COLO829 (cell line): ENCODE data around the gene VLDLR.

Experiments used
- DNase-seq: peaks from one replicate; pipeline ENCODE4 v3.0.0; 2012; ENCODE audit warnings: low spot score

VLDLR gene

DNA sequence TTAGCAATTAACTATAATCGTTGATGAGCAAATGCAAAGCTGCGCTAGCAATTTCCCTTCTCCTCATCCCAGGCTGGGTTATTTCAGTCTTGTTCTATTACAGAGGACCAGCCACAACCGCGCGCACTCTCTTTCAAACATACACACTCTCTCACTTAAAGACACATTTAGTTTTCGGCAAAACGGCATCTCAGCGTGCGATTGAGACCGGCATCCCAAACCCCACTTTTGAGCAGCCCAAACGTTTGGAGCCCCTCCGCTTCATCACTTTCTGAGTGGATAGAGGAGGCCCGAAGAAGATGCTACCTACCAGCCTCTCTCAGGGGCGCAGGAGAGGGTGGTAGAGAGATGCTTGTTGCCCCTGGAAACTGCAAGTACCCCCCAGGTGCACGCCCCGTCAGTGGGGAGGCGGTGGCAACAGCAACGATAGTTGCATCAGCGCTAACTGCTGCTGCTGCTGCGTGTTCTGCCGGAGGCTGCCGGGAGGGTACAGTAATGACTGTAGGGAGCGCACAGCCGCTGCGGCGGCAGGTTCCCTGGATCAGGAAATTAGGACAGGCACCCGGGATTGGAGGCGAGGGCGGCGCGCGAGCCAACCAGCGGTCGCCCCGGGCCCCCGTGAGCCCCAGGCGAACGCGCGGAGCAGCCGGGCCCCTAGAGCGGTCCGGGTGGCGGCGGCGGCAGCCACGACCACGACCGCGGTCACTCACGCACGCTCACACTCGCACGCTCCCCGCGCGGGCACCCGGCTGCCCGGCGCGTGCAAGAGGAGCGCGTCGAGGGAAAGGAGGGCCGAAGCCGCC is 467 bp upstream of the VLDLR start:
- DNase-seq, result no peak

DNA sequence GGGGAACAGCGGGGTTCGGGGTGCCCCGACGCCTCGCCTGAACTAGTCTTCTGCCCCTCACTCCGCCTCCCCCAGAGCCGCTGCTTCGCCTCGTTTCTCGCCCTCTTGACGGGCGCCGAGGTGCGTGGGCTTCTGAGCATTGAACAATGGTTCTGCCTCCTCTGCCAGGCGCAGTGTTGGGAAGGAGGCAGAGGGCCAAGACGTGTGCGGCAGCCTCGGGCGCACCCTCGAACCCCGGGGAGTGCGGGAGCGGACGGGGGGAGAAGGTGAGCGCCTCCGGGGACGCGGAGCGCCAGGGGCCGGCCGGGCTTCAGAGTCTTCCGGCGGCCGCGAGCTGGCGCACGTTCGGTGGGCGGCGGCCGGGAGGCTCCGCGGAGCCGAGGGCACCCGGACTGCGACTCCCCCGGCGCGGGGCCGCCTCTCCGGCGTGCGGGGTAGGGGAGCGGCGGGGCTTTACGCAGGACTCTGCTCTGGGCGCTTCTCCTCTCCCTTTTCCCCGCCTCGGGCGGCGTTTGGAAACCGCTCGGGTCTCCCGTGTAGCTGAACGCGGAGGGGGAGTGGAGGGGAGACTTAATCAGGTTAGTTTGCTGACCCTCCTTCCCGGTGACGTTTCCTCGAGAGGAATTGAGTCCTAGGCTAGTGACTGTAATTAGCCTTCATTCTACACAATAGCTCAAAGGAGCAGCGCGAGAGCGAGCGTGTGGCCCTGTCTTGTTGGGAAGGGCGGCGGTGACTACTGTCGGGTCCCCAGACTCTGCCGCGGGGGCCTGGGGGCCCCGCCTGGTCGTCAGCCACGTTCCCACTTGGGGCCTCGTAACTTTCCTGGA is 1.1 kb downstream of the VLDLR start:
- no peak for DNase-seq

DNA sequence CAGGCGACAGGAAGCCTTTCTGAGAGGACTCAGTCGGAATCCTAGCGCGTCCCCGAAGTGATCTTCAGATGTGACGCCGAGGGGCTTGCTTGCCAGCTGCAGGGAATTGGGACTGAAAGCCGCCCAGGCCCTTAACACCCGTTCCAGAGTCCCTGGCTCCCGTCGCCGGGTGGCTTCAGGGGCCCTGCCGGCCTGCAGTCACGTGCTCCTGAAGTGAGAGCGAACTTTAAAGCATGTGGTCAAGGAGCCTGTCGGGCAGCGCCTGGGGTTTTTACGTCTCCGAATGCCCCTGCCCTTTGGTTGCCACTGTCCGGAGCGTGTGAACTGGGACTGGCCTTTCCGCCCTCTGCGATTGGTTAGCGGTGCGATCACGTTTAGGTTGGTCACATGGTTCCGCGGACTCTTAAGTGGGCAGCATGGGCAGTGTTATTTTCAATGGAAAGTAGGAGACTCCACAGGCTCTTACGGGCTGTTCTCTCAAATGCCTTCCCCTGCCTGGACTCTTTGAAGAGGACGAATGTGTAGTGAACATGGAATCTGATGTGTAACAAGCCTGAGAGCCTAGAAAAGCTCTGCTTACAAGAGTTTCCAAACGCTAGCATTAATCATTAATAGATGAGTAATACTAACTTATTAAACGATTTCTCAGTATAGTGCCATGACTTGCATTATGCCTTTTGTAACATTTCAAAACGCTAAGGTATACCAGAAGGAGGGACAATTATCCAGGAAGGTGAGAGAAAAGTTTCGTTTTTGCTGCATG is 1.9 kb downstream of the VLDLR start:
- peak; percentile 16 for DNase-seq

DNA sequence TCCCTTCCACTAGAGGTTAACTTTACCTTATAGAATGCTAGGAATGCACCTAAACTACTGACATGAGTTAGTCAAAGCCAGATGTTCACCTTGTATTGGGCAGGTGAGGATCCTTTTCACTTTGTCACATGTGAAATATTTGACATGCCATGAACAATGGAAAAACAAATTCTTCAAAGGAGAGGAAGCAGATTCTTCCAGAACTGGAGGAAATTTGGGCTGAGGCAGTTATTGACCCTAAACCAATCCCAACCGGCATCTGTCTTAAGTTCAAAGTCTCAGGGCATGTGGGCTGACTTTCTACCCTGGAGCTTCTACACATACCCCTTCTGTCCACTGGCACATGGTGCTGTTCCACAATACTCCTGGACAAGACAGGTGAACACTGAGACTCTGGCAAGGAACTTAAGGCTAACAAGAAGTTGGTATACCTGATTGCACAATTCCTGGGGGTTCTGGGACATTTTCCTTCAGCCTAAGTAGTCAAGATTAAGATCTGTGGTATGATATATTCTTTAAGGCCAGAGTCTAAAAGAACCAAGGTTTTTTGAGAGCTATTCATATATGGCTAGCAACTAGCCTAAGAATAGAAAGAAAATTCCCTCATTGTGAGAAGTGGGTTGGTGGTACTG is 2.6 kb downstream of the VLDLR start:
- DNase-seq, result no peak

DNA sequence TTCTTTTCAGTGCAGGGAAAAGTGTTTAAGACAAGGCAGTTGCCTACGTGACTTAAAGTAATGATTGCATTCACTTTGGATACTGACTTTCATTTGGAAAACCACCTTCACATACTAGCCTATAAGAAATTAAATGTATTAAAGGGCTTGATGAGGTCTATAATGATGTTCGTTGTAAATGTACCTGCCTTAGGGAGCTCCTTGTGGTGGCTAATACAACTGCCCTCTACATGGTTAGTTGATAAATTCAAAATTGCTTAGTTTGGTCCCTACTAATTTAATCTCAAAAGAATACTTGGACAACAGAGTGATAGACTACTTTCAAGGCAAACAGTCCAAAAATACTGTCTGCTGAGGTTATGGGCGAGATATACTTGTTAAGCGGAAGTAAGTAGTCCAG is 3.8 kb downstream of the VLDLR start:
- DNase-seq, result no peak

DNA sequence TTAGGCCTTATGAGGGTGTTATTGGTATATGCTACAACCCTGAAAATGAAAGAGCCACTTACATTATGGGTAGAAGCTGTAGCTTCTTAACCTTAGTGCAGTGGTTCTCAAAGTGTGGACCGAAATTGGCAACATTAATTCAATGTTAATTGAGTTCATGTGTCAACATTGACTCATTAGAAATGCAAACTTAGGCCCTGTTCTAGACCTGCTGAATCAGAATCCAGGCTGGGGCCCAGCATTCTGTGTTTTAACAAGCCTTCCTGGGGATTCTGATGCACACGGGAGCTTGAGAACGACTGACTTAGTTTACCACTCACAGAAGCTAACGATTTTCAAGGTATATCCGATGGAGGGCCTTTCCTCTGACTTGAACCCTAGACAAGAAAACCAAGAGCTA is 7.3 kb downstream of the VLDLR start:
- no peak for DNase-seq

DNA sequence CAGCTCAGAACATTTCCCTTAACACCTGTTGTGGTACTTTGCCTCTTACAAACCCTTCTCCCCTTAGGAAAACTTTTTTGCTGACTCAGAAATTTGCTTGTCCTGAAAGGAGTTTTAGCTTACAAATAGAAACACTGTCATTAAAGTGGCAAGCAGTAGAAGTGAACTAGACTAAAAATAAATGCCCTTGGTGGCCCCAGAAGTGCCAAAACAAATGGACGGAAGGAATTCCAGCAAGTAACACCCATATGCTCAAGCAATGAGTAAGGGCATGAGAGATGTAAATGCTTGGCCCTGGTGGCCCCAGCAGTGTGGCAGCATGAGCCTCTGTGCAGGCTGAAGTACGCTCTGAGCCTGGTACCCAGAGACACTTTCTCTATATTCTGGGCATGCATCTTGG is 8.6 kb downstream of the VLDLR start:
- DNase-seq, result no peak

DNA sequence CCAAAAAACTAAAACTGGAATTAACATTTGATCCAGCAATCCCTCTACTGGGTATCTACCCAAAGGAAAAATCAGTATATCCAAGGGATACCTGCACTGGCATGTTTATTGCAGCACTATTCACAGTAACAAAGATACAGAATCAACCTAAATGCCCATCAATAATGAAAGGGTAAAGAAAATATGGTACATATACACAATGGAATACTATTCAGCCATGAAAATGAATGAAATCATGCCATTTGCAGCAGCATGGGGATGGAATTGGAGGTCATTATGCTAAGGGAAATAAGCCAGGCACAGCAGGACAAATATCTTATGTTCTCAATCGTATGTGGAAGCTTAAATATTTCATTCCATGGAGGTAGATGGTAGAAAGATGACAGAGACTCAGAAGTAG is 9.7 kb downstream of the VLDLR start:
- no peak for DNase-seq

DNA sequence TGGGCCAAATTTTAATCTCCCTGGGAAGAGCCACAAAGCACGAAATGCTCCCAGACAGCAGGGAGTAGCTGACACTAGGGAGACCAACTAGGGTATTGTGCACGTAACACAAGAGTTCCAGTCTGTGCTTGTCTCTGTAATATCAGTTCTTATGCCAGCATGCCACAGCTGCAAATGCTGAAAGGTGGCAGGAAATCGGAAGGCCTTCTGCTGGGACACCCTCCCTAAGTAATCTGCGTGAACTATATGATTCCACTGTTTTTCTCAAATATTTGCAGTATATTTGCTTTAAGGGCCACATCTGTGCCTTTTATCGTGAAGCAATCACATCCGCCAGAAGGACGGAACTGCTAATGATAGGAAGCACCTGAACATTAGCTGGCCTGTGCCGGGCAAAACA is 12.6 kb downstream of the VLDLR start:
- DNase-seq, result no peak

DNA sequence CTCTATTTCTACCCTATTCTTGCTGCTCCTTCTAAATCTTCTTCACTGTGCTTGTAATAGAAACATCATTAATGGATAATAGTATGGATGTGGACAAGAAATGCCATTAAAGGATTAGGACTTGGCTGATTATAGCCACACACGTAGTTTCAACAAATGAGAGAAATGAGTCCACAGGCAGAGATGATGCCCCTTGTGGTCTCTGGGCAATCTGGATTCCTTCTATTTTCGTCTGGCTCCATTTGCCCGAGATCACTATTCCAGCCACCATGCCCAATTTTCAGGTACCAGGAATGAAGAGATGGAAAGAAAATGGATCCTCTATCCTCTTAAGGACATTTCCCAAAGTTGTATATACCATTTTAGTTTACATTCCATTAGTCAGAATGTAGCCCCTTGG is 13.2 kb downstream of the VLDLR start:
- DNase-seq, result no peak

DNA sequence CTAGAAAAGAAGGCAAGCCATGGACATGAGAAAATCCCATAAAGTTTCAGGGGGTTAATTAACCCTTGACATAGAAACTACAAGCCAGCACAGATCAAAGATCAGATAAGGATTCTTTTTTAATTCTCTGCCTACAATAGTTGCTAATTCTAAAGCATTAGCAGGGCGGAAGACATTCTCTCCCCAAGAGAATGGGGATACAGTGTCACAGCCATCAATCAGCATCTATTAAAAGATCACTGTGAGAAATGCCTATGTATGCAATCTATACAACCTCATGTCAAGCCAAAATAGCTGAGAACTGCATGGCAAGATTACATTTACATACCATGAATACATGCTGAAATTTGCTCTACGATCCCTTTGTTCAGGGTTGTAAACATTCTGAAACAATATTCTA is 14.3 kb downstream of the VLDLR start:
- DNase-seq, result no peak

DNA sequence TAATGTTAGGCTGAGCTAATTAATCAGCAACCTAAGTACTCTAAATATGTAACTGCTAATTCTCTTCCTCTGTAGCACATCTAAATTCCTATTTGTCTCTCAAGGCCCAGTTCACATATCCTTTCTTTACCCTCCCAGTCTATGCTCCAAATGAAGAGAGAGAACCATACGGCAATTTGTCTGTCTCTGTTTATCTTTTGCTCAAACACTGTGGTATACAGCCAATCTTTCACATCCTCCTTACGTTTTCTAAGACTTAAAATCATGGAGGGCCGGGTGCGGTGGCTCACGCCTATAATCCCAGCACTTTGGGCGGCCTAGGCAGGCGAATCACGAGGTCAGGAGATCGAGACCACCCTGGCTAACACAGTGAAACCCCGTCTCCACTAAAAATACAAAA is 15.8 kb downstream of the VLDLR start:
- DNase-seq, result no peak

DNA sequence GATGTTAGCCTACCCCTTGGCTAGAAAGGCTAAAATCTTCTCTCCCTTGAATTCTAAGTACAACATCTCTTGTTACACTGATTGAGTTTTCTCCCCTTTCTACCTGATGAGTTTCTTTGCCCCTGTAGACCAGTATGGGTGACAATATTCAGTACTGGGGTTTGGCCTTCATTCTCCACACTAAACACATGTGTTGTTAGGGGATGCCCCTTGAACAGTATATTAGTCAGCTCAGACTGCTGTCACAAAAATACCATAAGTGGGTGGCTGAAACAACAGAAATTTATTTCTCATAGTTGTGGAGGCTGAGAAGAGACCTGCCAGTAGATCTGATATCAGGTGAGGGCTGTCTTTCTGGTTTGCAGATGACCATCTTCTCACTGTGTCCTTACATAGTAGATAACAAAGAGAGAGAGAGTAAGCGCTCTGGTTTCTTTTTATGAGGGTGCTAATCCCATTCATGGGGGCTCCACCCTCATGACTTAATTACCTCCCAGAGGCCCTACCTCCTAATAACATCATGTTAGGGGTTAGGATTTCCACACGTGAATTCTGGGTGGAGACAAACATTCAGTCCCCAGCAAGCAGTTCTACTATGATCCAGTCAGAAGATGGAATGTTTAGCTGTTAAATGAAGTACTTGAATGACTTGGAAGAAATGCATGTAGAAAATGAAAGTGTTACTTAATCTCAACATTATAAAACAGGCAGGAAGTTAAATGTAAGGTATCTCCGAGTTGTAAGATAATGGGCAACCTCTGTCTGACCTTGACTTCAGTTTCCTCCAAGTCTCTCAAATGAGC is 17.5 kb downstream of the VLDLR start:
- no peak for DNase-seq

DNA sequence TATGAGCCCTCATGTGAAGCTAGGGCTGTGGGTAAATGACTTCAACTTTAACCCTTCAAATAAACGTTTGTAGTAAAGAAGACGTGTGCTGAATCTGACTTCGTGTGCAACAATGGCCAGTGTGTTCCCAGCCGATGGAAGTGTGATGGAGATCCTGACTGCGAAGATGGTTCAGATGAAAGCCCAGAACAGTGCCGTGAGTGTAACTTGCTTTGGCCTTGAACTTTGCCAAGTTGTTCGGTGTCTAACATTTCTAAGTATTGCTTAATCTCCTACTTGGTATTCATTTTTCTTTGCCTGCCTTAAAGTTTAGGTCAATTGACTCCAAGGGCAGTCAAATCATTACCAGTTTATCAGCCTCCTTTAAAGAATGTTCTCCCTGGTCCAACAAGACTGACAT is 18.2 kb downstream of the VLDLR start:
- DNase-seq, result no peak

DNA sequence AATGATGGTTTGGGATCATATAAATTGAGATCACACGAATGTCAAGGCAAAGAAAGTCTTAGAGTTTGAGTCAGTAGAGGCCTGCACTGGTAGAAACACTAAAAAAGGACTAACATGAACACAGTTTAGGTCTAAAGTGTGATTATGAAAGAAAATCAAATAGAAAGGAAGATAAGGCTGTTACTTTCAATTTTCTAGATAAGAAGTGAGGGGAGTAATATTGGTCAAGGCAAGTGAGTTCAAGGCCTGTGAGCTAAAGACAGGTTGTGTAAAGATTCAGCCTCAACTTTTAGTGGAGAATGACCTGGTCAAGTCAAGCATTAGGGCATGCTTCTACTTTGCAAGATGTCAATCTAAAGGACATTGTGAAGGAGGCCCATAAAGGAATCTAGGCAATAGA is 19.0 kb downstream of the VLDLR start:
- DNase-seq, result no peak

DNA sequence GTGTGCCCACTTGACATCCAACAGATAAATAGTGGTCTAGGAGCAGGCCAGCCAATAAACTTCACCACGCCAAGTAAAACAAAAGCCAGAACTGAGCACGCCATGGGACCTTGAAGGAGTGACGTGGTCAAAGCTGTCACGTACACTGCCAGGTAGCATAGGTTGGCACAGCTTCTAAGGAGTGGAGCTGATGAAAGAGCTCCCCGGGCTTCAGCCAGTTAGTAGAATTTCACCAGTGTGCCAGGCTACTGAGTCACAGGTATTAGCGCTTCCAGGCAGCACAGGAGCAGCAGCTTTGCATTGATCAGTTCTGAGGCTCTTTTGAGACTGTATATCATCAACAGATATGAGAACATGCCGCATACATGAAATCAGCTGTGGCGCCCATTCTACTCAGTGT is 19.4 kb downstream of the VLDLR start:
- no peak for DNase-seq

DNA sequence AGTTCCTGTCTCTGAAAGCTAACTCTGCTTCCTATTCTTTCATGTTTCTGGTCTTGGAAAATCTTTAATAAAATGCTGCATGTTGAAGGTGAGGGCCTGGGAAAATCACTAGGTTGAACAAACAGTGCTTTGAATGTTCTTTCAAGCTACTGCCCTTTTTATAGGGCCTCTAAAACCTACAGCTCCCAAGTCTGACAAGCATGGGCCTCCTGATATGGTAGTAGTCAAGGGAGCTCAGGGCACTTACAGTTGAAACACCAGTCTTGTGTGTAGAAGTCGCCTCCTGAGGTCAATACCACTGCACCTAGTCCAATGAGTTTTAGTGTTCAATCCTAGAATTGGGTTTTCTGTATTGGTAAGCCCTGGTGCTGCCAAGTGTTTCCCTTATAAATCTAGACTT is 20.5 kb downstream of the VLDLR start:
- no peak for DNase-seq

DNA sequence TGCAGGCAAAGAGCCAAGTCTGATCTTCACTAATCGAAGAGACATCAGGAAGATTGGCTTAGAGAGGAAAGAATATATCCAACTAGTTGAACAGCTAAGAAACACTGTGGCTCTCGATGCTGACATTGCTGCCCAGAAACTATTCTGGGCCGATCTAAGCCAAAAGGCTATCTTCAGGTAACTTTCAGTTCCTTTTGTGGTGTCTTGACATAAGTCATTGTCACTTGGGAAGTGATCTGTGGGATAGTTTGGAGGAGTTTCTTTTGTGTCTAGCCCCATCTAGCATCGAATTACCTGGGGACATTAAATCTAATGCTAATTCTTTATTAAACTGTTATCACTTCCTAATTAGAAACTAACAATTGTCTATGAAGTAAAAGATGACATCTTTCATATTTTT is 24.0 kb downstream of the VLDLR start:
- DNase-seq, result no peak

DNA sequence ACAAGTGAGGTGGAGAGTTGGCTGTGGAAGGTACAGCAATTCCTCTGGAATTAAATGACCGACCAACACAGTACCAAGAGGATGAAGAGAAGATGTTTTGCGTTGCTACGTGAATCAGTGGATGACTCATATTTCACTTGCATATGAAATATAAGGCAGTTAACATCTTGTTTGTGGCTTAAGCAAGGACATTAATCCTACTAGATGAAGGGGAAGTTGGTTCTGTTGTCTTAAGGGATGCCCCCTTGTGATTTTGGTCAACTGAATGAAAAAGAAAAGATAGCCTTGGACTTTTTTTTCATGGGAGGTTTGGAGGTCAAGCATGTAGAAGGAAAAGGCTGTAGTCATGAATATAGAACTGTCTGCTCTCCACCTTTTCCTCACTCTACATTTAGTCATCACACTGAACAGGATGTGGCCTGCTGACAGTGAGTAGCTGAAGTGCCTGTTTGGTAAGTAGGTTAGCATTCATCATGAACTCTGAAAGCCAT is 33.9 kb downstream of the VLDLR start:
- DNase-seq, result peak; percentile 25

DNA sequence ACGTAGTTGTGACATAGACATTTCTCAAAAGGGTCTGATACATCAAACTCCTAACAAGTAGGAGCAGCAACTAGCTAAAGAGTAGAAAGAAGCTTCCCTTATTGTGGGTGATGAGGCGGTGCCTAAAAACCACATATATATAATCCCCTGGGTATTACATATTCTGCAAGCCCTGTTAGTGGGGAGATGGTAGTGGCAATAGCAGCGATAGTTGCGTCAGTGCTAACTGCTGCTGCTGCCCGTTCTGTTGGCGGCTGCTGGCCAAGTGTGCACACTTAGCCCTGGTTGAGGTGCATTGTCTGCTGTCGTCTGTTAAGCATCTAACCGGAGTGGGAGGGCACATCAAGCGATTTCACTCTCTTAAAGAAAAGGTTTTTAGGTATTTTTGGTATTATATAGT is 35.8 kb downstream of the VLDLR start:
- no peak for DNase-seq

DNA sequence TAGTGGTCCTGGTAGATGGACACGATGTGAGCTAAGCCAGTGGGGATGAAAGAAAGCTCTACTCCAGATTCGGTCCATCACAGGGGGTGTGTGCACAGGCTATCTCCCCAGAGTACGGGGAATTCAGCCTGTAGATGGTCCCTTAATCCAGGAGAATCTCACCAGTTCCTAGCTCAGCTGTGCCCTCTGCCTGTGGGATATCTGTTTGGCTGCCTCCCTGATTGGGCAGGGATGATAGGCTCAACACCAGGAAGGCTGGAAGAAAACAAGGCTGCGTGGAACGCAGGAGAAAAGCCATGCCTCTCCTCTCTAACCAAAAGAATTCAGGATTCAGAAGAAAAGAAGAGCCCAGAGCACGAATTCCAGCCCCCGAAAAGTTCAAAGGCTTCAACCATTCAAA is 40.9 kb downstream of the VLDLR start:
- DNase-seq, result no peak
